Left renal pelvis (tissue), 4 donors: ENCODE data around the gene ZNF500. TPM values are rescaled to one million over a fixed set of nuclear protein-coding genes. Genes with fewer than 3 reads are reported as not detected.
"Not testable (repeated sequence)": the region's sequence is repeated elsewhere in the genome, so short reads cannot be mapped to it uniquely, and the experiment has no call there.

ENCODE experiments used
- DNase-seq, 4 donors: peaks; one replicate each; pipeline ENCODE4 v3.0.0-alpha.2; 2013; ENCODE audit warnings: low read depth in 4 of 4, low spot score in 3 of 4
- polyA plus RNA-seq, 4 donors: library from polyadenylated mRNA; unstranded; fragments of 120-200 nt; gene quantifications; one replicate each; pipeline ENCODE4 v1.2.1, GENCODE V29; 2013; ENCODE audit not compliant: insufficient read length in 4 of 4

ZNF500 gene
- polyA plus RNA-seq, 4 donors: 12.7 to 21.5 (median 15.5) TPM

GRCh38 chr16:4796982-4797804 is 30.2 kb upstream of the ZNF500 start:
- no peak for DNase-seq

GRCh38 chr16:4795828-4796572 is 29.0 kb upstream of the ZNF500 start:
- DNase-seq: no peak

- DNase-seq: no peak
Observed at GRCh38 chr16:4795181-4795827, 28.3 kb upstream of the ZNF500 start, which contains the start of gene SMIM22. Gene SMIM22 (plus strand): TSS chr16:4795369. CDS start chr16:4795735, 366 bp downstream.

GRCh38 chr16:4792951-4793513 is 26.1 kb upstream of the ZNF500 start:
- no peak for DNase-seq

- DNase-seq: no peak
Observed at GRCh38 chr16:4790871-4791270, 23.9 kb upstream of the ZNF500 start.

- no peak for DNase-seq
Observed at GRCh38 chr16:4790261-4790660, 23.3 kb upstream of the ZNF500 start.

- no peak for DNase-seq
Observed at GRCh38 chr16:4788910-4789309, 21.9 kb upstream of the ZNF500 start.

- DNase-seq: no peak
Observed at GRCh38 chr16:4788489-4788889, 21.5 kb upstream of the ZNF500 start.

GRCh38 chr16:4787627-4788482 is 20.9 kb upstream of the ZNF500 start, which contains the start of gene SEPTIN12:
Gene SEPTIN12 (minus strand): TSS chr16:4788345. CDS start chr16:4787645, 700 bp downstream.
- DNase-seq: no peak

- DNase-seq: no peak
Observed at GRCh38 chr16:4787068-4787467, 20.1 kb upstream of the ZNF500 start.

GRCh38 chr16:4785758-4786433 is 18.9 kb upstream of the ZNF500 start:
- DNase-seq: no peak

GRCh38 chr16:4784444-4784987 is 17.6 kb upstream of the ZNF500 start:
- not testable (repeated sequence) for DNase-seq

GRCh38 chr16:4783951-4784336 is 17.0 kb upstream of the ZNF500 start:
- DNase-seq: no peak

- no peak for DNase-seq
Observed at GRCh38 chr16:4783251-4783950, 16.4 kb upstream of the ZNF500 start.

GRCh38 chr16:4780235-4780634 is 13.3 kb upstream of the ZNF500 start:
- DNase-seq: no peak

- no peak for DNase-seq
Observed at GRCh38 chr16:4778050-4778392, 11.1 kb upstream of the ZNF500 start.

- no peak for DNase-seq
Observed at GRCh38 chr16:4777339-4778049, 10.5 kb upstream of the ZNF500 start.

GRCh38 chr16:4776141-4776705 is 9.3 kb upstream of the ZNF500 start:
- DNase-seq: no peak
